Esophagus (tissue), 2 donors: ENCODE results near the gene CMTM7. TPM values are rescaled to one million over a fixed set of nuclear protein-coding genes. Genes with fewer than 3 reads are reported as not detected.
A peak's percentile ranks its signal among the peaks of the same experiment; 100 is the strongest.

Experiments
- H3K27ac ChIP-seq, 2 donors: one replicate each; pipeline ENCODE4 v1.5.1; 2013; ENCODE audit warnings: low read depth in 2 of 2, mild to moderate bottlenecking in 2 of 2, inconsistent platforms in 1 of 2, low read length in 1 of 2, moderate library complexity in 1 of 2
- H3K27me3 ChIP-seq, 2 donors: one replicate each; pipeline ENCODE4 v1.6.1; 2013; ENCODE audit warnings: low read length in 2 of 2, control low read depth in 1 of 2, mild to moderate bottlenecking in 1 of 2; ENCODE audit not compliant: insufficient read depth in 2 of 2, control insufficient read depth in 1 of 2
- H3K36me3 ChIP-seq, 2 donors: one replicate each; pipeline ENCODE4 v1.6.1; 2013; ENCODE audit warnings: low read length in 1 of 2; ENCODE audit not compliant: control insufficient read depth in 2 of 2, insufficient read depth in 2 of 2
- H3K4me1 ChIP-seq, 2 donors: one replicate each; pipeline ENCODE4 v1.6.1; 2013; ENCODE audit warnings: low read length in 1 of 2; ENCODE audit not compliant: control insufficient read depth in 2 of 2, insufficient read depth in 2 of 2
- H3K4me3 ChIP-seq, 2 donors: one replicate each; pipeline ENCODE4 v1.5.1; 2013; ENCODE audit warnings: low read length in 2 of 2, mild to moderate bottlenecking in 2 of 2, low read depth in 1 of 2, moderate library complexity in 1 of 2
- H3K9me3 ChIP-seq, 2 donors: one replicate each; pipeline ENCODE4 v1.6.1; 2013; ENCODE audit warnings: mild to moderate bottlenecking in 2 of 2, low read depth in 1 of 2, low read length in 1 of 2, moderate library complexity in 1 of 2; ENCODE audit not compliant: control insufficient read depth in 2 of 2, insufficient read depth in 1 of 2
- WGBS, 2 donors: extraction: QIAGEN DNeasy Blood & Tissue Kit; methylation state at CpG; one replicate each; pipeline ENCODE4 v1.1.7; 2013; 5-methylcytosine and 5-hydroxymethylcytosine counted together
- polyA plus RNA-seq, 2 donors: library from polyadenylated mRNA; stranded (reverse); fragments of 200-250 nt; gene quantifications; one replicate each; pipeline ENCODE4 v1.2.3, GENCODE V29; 2013
- donor health status: healthy with polysubstance abuse.
- donor health status: Bipolar disorder and iron deficiency.

Gene CMTM7
- polyA plus RNA-seq, 2 donors: 0.79 to 1.6 TPM

- WGBS, 2 donors: 83 to 90% methylated on average over 3 of the region's 3 CpGs
- H3K9me3 ChIP-seq: no peaks in the 10 kb centered on the region
- no peaks in the 10 kb centered on the region for H3K36me3 ChIP-seq
- H3K4me3 ChIP-seq: no peak overlapping the region
- H3K4me1 ChIP-seq: peaks cover 0 to 2% of the 10 kb centered on the region in 2 donors
- H3K27ac ChIP-seq: no peak overlapping the region
- no peaks in the 10 kb centered on the region for H3K27me3 ChIP-seq
Measured at GRCh38 chr3:32492684-32493436, 101.2 kb downstream of the CMTM7 start.

GRCh38 chr3:32493437-32494414 is 102.1 kb downstream of the CMTM7 start:
- Histone ChIP-seq H3K27me3 (no peaks in the 10 kb centered on the region), H3K27ac (no peak overlapping the region), H3K4me1 (peaks cover 0 to 2% of the 10 kb centered on the region in 2 donors), H3K36me3 (no peaks in the 10 kb centered on the region), H3K4me3 (no peak overlapping the region), H3K9me3 (no peaks in the 10 kb centered on the region)
- WGBS, 2 donors: 73 to 75% methylated on average over 3 of the region's 3 CpGs

DNA sequence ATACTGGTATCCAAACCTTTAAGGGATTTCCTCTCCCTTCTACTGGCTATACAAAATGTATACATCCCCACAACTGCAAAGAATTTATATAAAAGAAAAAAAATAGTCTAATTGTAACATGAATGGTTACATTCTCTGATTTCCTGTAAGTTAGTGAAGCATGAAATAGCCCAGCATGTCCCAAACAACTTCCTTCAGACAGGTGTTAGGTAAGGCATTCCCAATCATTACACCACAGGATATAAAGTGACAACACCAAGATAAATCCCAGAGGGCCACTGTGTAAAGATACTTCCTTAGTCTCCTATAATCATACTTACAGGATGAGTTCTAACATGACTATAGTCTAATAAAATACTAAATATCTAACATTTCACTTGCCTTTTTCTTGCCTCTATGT is 103.4 kb downstream of the CMTM7 start:
- Histone ChIP-seq H3K27ac (no peak overlapping the region), H3K27me3 (no peaks in the 10 kb centered on the region), H3K4me1 (peaks cover 0 to 2% of the 10 kb centered on the region in 2 donors), H3K9me3 (no peaks in the 10 kb centered on the region), H3K4me3 (no peak overlapping the region), H3K36me3 (no peaks in the 10 kb centered on the region)

DNA sequence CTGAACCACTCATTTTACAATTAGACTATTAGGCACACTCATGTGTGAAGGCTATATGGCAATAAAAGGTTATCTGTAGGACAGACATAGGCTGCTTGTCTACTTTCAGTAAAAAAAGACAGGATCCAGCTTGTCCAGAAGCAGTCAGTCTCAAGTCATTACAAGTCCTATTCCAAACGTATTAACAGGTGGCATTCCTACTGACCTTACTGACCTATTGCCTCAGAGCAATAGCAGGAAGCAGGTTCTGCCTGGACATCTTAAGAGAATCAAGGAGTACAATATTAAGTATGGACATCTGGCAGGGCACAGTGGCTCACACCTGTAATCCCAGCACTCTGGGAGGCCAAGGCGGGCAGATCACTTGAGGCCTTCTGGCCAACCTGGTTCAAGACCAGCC is 104.0 kb downstream of the CMTM7 start:
- peaks cover 0 to 2% of the 10 kb centered on the region in 2 donors for H3K4me1 ChIP-seq
- WGBS, 2 donors: 57 to 71% methylated on average over 2 of the region's 2 CpGs
- H3K36me3 ChIP-seq: no peaks in the 10 kb centered on the region
- no peaks in the 10 kb centered on the region for H3K9me3 ChIP-seq
- no peak overlapping the region for H3K27ac ChIP-seq
- H3K4me3 ChIP-seq: no peak overlapping the region
- no peaks in the 10 kb centered on the region for H3K27me3 ChIP-seq

GRCh38 chr3:32498252-32498651 is 106.6 kb downstream of the CMTM7 start:
- no peak overlapping the region for H3K27ac ChIP-seq
- WGBS, 2 donors: 85 to 89% methylated on average over 3 of the region's 3 CpGs
- peaks cover 0 to 2% of the 10 kb centered on the region in 2 donors for H3K4me1 ChIP-seq
- H3K36me3 ChIP-seq: no peaks in the 10 kb centered on the region
- no peaks in the 10 kb centered on the region for H3K27me3 ChIP-seq
- no peak overlapping the region for H3K4me3 ChIP-seq
- no peaks in the 10 kb centered on the region for H3K9me3 ChIP-seq

DNA sequence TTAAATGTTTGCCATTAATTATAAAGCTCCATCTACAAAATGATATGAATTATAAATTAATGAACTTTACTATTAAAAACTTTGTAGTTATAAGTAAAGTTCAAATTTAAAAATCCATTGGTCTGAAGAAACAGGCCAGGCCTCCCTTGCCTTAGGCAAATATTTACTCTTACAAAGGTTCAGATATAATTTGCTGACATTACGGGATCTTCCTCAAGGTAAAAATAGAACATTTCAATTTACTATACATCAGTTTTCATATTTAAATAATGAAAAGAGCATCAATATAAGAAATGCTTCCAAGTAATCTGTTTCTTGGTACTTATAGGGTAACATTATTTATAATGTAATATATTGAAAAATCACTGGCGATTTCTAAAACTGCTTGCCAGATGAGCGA is 107.3 kb downstream of the CMTM7 start:
- H3K4me3 ChIP-seq: no peak overlapping the region
- no peaks in the 10 kb centered on the region for H3K36me3 ChIP-seq
- H3K27ac ChIP-seq: no peak overlapping the region
- peaks cover 0 to 2% of the 10 kb centered on the region in 2 donors for H3K4me1 ChIP-seq
- WGBS, 2 donors: 92% methylated on average over 3 of the region's 3 CpGs
- H3K9me3 ChIP-seq: no peaks in the 10 kb centered on the region
- H3K27me3 ChIP-seq: no peaks in the 10 kb centered on the region

- H3K36me3 ChIP-seq: no peaks in the 10 kb centered on the region
- no peaks in the 10 kb centered on the region for H3K27me3 ChIP-seq
- no peaks in the 10 kb centered on the region for H3K9me3 ChIP-seq
- H3K4me1 ChIP-seq: peaks cover 0 to 2% of the 10 kb centered on the region in 2 donors
- no peak overlapping the region for H3K27ac ChIP-seq
- no peak overlapping the region for H3K4me3 ChIP-seq
- WGBS, 2 donors: 86 to 94% methylated on average over 2 of the region's 2 CpGs
Measured at GRCh38 chr3:32499585-32499984, 107.9 kb downstream of the CMTM7 start.

DNA sequence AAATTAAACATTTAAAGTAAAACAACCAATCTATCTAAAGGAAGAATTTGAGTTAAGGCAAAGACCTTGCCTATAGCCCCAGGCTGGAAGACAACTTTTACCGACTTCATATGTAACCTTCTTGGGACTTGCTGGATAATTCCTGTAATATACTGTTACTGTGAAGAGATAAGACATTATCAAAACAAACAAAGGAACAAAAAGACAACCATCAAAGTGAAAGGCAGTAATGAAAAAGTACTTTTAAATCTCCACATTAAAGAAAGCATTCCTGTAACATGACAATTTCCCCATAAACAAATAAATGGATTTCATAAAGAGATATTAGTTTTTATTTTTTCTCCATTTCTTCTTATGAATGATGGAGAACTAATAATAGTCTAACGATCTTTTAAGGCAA is 108.6 kb downstream of the CMTM7 start:
- WGBS, 2 donors: 69 to 71% methylated on average over 2 of the region's 2 CpGs
- Histone ChIP-seq H3K27me3 (no peaks in the 10 kb centered on the region), H3K36me3 (no peaks in the 10 kb centered on the region), H3K9me3 (no peaks in the 10 kb centered on the region), H3K4me3 (no peak overlapping the region), H3K4me1 (peaks cover 0 to 2% of the 10 kb centered on the region in 2 donors), H3K27ac (no peak overlapping the region)

DNA sequence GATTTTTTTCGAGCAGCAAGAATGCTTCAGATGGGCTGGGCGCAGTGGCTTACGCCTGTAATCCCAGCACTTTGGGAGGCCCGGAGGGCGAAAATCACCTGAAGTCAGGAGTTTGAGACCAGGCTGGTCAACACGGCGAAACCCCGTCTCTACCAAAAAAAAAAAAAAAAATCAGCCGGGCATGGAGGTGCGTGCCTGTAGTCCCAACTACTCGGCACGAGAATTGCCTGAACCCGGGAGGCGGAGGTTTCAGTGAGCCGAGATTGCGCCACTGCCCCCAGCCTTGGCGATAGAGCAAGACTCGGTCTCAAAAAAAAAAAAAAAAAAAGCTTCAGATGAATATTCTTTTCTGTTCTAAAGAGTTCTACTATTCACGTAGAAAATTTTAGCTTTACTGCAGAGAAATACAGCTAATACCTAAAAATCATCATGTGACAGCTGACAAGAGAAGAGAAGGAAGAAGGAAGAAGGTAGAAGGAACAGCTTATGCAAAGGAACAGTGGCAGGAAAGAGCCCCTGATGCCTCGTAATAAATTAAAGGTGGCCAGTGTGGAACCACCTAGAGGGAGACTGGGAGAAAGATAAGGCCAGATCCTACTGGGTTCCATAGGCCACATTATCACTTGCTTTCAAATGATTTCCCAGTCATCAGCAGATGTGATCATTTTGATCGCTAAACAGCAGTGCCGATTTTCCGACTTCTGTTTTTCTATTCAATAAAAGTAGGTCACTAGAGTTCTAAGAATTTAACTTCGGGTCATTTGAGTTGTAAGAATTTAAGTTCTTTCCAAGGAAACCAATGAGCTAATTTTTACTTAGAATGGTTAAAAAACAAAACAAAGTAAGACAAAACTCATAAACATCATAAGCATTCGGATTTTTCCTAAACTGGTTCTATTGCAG is 109.5 kb downstream of the CMTM7 start:
- no peaks in the 10 kb centered on the region for H3K4me1 ChIP-seq
- H3K27ac ChIP-seq: no peak overlapping the region
- no peaks in the 10 kb centered on the region for H3K36me3 ChIP-seq
- H3K9me3 ChIP-seq: no peaks in the 10 kb centered on the region
- H3K27me3 ChIP-seq: no peaks in the 10 kb centered on the region
- 78% methylated on average over 25 of the region's 25 CpGs for WGBS, 2 donors
- peak overlapping the region in 1 of 2 donors; percentile 92 for H3K4me3 ChIP-seq
